NCI-H748 (cell line): ENCODE data around the gene DNM3.
"Not testable (repeated sequence)": the region's sequence is repeated elsewhere in the genome, so short reads cannot be mapped to it uniquely, and the experiment has no call there.

Experiments used
- DNase-seq: peaks from one replicate; lab custom pipeline; 2025; ENCODE audit not compliant: unreplicated experiment; lab: John Stamatoyannopoulos, UW

DNM3 gene

DNA sequence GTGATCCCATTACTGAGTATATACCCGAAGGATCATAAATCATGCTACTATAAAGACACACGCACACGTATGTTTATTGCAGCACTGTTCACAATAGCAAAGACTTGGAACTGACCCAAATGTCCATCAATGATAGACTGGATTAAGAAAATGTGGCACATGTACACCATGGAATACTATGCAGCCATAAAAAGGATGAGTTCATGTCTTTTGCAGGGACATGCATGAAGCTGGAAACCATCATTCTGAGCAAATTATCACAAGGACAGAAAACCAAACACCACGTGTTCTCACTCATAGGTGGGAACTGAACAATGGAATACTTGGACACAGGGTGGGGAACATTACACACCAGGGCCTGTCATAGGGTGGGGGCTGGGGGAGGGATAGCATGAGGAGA, 466.2 kb downstream of the DNM3 start:
- DNase-seq = not testable (repeated sequence)

DNA sequence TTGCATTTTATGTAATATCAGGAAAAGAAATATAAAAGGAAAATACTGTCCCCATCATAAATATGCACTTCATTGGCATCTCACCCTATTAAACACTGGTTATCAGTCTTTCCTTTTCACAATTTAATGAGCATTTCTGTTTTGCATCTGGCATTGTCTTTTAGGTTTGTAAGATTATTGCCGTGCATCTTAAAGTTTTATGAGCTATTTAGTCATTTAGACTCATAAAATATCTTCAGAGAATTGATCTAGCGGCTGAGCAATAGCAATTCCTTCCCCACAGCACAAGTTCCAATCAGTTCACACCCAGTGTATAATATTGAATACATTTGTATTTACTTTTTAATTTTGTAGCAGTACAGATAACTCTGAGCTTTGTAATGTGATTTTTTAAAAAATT, 466.8 kb downstream of the DNM3 start:
- DNase-seq = no peak

DNA sequence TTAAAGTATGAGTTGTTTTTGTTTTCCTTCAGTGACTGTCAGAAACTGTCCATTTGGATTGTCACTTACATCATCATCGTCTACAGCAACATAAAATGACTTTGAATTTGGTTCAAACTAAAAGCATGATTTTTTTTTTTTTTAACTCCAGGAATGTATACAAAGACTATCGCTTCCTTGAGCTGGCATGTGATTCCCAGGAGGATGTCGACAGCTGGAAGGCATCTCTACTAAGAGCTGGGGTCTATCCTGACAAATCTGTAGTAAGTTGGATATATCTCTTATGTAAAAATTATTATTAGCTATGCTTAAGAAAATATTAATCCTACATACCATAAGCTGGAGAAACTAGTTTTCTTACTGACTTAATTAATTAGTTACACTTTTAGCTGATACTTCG, 467.3 kb downstream of the DNM3 start:
- DNase-seq = no peak

DNA sequence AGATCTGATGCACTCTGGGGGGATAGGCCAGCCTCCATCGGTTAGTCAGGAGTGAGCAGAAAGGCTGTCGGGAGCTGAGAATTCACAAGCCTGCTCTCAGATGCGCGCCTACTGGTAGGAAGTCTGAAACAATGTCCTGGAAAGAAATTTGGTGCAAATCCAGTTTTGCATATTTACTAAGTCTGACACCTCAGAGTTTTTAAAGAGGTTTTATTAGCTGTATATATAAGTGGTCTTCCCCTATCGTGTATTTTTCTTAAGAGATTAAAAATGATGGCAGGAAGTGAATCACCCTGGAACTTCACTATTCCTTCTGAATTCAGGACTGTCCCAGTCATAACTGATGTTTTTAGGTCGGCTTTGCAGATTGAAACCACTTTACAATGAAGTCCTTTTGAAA, 479.4 kb downstream of the DNM3 start:
- DNase-seq = no peak

DNA sequence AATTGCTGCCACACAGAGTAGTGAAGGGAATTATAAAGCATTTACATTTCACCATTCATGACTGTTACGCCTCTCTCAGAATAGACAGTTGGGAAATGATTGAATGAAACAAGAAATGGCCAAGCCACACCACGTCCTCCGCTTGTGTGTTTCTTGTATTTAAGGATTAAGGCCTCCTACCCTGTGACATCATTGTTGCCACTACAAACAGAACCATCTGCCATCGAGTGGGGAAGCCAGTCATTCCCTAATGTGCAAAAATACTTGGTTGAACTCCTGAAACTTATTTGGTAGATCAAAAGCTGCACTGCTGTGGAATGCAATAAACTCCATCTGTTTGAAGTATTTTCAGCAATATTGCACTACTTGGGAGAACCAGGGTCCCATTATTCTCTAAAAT, 480.2 kb downstream of the DNM3 start:
- DNase-seq = no peak

DNA sequence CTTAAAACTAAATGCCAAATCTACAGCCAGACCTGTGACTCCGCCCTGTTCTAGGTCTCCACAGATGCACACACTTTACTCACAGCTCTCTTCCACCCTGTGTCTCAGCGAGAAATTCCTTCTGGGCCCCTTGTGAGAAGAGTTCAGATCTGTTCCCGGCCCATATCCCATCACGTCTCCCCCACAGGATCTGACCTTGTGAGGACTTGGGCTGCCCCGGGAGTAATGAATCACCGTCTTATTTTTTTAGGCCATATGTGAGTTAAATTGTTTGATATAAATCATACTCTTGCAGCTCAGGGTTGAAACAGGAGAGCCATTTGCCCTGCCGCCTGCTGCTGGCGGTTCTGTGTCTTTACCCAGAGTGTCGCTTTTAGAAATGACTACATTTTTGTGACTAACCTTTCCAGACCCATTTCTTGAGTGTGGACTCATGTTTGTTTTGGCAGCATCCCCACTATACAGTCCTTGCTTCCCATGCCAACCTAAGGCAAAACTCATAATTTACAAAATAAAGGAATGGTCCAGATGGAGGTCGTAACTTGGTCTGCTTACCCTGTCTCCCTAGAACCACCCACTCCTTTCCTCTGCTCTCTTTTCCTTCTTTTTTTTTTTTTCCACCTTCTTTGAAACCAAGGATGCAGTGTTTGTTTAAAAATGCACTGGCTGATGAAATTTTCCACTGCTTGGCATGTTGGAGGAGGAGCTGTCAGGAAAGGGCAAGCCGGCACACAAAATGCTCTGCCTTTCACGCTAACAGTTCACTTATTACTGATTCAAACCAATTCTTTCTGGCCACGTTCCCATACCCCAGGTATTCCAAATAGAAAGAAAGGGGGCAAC, 481.1 kb downstream of the DNM3 start:
- DNase-seq = no peak

DNA sequence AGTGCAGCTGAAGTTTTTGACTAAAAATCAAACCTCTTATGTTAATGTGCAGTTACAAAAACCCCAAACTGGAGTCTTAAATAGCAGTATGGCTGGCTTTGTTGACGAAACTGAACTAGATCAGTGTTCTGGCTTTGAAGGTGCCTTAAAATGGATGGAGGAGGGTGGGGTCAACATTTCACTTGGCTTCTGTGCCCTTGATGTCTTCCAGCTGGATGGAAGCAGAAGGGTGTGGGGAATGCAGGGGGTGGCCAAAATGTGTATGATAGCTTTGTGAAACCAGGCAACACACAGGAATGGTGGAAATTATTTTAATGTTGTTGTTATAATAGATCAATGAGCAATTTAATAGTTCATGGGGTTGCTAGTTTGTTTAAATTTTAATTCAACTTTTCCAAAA, 482.4 kb downstream of the DNM3 start:
- no peak for DNase-seq

DNA sequence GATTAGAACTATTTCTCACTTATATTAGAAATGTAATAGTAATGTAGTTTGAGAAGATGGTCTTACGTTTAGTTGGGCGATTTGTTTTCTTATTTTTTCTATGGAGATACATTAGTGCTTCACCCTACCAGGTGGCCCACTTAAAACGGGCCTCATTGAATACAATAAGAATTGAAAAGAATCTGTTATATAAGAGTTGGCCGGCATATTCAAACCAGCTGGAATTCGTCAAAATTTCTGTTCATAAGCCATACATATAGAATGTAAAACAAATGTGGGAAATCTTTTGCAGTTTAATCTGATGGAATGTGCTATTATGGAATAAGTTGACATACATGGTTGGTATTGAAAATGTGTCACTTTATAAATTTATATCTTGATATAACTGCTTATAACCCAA, 482.8 kb downstream of the DNM3 start:
- DNase-seq = no peak

DNA sequence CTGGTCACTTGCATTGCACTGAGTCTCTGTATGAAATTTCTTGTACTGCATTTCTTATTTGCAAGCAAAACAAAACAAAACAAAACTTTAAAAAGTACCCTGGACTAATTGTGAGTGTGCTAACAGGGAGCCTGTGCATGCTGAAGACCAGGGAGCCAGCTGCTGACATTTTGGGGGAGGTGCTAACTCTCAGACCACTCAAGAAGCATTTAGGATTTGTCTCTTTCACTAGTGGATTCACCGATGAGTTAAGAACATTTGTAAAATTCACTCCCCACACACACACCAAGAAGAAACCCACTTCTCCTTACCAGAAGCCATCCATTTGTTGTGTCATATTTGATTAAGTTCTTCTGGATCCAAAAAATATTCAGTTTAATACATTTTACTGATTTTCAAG, 483.5 kb downstream of the DNM3 start:
- DNase-seq = no peak

DNA sequence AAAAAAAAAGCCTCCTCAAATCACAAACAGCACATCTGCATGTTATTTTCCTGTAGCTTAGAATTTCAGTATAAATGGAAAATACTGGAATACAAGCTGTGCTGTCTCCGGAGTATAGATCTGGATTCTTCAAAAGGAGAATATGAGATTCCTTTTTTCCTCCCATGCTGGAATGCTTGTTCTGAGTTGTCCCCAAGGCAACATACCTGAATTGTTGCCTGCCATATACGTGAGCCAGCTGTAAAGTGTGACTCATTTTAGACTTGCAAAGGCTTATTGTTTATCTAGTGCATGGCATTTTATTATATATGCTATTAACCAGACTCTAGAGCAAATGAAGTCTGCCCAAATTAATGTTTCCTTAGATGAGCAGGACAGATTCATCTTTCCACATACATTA, 484.2 kb downstream of the DNM3 start:
- DNase-seq = no peak

DNA sequence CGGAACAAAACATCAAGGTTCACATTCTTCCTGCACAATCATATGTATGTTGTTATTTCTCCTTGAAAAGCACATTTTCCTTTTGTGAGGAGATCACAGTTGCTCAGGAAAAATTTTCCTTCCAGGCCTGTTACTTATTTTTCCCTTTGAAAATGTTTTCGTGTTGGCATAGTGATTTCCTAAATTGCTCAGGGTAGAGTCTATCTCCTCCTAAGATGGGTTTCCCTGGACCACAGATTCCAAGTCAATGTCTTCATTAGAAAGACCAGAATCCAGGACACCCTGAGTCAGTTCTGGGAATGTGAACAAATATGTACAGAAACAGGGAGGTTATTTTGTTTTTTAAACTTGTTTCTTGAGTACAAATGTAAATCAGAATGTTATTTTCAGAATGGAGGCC, 484.8 kb downstream of the DNM3 start:
- no peak for DNase-seq

DNA sequence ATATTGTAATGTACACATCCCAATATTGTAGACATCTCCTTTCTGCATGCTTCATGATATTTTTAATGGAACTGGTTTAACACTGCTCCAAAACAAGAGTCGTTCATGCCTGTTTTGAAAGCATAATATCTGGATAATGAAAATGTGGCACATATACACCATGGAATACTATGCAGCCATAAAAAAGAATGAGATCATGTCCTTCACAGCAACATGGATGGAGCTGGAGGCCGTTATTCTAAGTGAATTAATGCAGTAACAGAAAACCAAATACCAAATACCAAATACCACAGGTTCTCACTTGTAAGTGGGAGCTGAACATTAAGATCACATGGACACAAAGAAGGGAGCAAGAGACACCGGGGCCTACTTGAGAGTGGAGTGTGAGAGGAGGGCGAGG, 487.0 kb downstream of the DNM3 start:
- DNase-seq = no peak

DNA sequence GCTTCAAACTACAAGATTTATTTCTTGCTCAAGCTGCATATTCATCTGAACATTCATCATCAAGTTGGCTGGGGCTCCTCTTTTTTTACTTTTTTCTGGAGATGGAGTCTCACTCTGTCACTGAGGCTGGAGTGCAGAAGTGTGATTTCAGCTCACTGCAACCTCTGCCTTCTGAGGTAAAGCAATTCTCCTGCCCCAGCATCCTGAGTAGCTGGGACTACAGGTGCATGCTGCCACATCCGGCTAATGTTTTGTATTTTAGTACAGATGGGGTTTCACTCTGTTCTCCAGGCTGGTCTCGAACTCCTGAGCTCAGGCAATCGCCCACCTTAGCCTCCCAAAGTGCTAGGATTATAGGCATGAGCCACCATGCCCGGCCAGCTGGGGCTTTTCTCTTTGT, 490.9 kb downstream of the DNM3 start:
- no peak for DNase-seq

DNA sequence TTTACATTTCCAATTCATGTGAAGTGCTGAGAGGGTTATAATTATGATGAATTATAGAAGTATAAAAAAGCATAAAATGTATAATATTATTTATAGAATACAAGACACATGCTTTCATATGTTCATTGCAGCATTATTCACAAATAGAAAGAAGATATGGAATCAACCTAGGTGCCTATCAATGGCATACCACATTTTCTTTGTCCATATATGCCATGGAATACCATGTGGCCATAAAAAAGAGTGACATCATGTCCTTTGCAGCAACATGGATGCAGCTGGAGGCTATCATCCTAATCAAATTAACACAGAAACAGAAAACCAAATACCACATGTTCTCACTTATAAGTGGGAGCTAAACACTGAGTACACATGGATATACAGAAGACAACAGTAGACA, 494.1 kb downstream of the DNM3 start:
- no peak for DNase-seq

DNA sequence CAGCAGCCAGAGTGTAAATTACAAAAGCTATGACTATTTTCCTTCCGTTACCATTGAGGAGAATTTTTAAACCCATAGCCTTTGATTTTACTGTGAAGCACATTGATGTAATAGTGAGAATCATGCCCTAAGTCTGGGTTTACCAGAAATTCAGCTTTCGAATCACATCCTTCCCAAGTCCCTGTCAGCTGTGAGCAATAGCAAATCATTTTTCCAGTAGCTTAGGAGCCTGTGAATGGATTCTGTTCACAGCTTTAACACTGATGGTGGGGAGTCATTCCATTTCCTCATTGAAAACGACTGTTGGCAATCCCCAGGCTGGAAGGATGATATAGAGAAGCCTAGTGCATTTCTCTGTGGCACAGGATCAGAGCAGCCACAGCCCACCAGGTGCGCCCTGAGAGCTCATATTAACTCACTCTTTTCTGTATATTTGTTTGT, 497.0 kb downstream of the DNM3 start:
- no peak for DNase-seq

DNA sequence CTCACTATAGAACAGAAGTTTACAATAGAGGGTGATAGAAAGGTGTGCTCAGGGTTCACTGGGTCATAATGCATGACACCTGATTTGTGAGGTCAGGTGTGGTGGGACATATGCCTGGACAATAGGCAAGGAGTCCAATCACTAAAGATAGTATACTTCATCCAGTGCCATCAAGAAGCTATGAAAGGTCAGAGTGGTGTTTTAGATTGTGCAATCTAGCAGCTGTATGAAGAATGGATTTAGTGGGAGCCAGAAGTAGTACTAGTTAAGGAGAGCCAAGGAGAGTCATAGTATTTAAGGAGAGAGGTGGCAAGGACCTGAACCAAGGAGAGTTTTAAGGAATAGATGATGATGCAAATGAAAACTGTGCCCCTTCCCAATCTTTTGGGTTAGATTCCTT, 498.5 kb downstream of the DNM3 start:
- DNase-seq = no peak

DNA sequence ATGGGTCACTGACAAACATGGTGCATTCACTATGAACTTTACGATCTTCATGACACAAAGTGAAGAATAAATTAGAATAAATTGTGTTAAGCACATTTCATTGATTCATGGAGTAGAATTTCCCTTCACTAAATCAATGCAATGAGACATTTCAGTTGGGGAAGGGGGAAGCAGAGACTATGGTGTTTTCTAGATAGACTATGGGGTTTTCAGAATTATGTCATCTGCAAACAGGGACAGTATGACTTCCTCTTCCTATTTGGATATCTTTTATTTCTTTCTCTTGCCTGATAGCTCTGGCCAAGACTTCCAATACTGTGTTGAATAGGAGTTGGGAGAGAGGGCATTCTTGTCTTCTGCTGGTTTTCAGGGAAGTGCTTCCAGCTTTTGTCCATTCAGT, 499.2 kb downstream of the DNM3 start:
- DNase-seq = no peak

DNA sequence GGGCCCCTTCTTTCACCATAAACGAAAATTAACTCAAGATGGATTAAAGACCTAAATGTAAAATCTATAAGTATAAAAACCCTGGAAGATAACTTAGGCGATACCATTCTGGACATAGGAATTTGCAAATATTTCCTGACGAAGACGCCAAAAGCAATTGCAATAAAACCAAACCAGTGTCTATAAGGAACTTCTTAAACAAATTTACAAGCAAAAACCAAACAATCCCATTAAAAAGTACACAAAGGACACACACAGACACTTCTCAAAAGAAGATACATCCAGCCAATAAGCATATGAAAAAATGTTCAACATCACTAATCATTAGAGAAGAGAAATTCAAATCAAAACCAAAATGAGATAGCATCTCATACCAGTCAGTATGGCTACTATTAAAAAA, 500.4 kb downstream of the DNM3 start:
- DNase-seq = no peak

DNA sequence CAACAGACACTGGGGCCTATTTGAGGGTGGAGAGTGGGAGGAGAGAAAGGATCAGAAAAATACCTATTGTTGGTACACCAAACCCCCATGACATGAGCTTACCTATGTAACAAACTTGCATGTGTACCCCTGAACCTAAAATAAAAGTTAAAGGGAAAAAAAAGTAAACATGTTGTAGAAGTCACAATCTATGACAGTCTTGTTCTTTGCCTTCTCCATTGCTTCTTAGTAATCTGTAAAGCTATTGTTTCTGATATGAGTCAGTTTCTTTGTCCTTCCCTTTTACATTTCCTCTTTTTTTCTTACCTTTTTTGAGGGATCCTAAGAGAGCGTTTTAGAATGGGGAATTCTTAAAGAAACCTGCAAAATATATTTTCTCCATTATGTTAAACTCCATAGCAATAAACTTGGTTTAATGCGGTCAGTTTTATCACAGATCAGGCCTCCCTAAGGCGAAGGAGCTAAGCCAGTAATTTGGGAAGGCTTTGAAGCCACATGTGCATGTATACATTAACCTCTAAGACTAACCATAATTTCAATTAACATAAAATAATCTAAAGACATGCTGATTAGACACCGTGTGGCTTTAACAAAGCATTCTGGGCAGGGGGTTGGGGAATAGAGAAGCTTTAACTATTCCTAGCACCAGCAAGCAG, 501.4 kb downstream of the DNM3 start:
- no peak for DNase-seq

DNA sequence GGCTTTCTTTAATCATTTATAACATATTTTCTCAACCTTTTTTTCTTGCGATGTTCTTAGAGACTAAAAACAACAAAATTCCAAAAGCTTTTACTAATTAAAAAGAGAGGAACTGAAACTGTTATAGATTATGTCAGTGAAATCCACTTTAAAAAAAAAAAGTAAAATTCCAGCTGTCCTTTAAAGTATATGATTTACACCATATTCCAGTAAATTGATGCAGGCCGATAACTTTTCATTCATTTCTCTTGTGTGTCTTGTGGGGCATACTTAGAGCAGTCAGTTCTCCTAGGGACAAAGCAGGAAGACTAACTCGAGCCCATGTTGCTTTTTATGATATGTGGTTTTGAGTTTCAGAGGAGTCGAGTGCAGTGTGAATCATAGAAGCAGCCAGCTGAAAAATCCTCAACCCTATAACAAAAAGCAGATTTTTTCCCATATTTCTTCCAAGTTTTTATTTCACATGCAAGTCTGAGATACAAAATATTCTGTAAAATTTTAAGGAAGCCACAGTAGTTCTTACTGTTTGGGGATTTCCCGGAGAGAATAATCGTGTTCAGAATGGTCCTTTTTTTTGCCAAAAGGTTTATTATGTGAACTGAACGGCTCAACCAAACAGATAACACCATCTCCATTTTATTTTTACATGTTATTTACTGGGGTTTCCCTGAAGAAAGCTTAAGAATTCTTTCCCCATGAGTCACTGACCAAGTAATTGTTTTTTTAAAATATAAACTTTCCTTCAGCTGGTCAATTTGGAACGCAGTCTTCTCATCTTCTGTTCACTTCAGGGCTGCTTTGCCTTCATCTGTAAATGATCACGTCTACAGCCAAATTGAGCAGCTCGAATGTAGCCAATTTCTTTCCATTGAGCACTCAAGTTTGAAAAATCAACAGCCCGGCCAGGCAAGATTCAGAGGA, 502.2 kb downstream of the DNM3 start:
- DNase-seq = no peak

DNA sequence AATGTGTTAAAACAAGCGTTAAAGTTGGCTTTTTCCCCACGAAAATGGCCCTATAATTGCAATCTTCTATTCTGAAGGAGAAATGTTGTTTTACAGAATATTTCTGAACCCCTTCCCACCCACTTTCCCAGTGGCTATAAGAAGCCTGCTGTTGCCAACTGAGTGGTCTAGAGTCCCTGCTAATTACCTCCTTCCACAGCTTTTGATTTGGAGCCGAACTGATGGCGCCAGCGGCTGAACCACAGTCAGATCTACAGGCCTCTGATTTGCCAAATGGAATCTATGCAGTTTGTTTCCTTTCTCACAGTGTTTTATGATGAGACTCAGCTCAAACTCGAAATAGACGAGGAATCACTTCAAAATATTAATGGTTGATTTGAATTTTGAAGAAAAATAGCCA, 503.1 kb downstream of the DNM3 start:
- no peak for DNase-seq

DNA sequence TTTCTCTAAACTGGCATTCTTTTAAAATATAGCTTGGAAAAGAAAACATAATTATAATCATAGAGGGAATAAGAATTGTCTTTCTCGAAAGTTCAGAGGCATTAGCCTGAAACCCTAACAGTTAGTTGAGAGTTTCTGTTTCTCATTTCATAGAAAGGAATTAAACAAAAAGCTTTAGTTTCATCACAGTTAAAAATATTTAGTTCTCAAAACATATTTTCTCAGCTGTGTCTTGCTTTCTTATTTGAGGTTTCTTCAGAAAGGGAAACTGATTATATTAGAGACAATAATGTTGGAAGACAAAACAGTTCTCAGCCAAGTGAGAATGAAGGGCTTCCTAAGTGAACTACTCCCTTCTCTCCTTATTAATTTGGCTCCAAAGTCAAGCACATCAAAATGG, 503.8 kb downstream of the DNM3 start:
- DNase-seq = no peak
